Fibroblast of villous mesenchyme (primary cell): Measurements from ENCODE around the gene KCNA10. TPM values are rescaled to one million over a fixed set of nuclear protein-coding genes. Genes with fewer than 3 reads are reported as not detected.

Experiments
- DNase-seq: peaks from one replicate; pipeline ENCODE4 v3.0.0-alpha.2; 2010; ENCODE audit warnings: low read depth
- H3K4me3 ChIP-seq: 2 replicates; pipeline ENCODE4 v1.5.1; 2011; ENCODE audit warnings: low read depth, mild to moderate bottlenecking, low read length
- CTCF ChIP-seq: IDR thresholded peaks from 2 replicates; pipeline ENCODE4 v1.5.1; 2012; ENCODE audit warnings: low read depth, mild to moderate bottlenecking, low read length; ENCODE audit not compliant: insufficient read depth
- total RNA-seq: library from RNA; depleted of rRNA; stranded (reverse); fragments of >200 nt; gene quantifications from 2 replicates; pipeline ENCODE4 v1.2.3, GENCODE V29; 2012

Gene KCNA10
- total RNA-seq, 1 donor: not detected

DNA sequence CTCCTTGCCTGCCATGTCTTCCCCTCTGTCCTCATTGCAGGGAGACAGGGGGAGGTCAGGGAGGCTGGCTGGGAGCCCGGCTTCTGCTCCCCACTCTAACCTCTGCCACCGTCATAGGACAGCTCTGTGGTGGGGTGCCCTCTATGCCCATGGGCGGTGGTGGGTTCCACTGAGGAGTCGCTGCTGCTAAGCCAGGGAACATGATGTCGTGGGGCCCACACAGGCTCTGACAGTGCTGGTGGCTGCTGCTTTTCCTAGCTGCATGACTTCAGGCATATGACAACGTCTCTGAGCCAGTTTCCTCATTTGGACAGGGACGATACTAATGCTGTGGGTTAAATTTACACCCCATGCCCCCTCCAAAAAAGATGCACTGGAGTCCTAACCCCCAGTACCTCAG is 14.7 kb downstream of the KCNA10 start:
- no peak for TF ChIP-seq CTCF
- no peak for DNase-seq
- H3K4me3 ChIP-seq: no peak overlapping the region

- no peak overlapping the region for H3K4me3 ChIP-seq
- no peak for DNase-seq
- TF ChIP-seq CTCF: no peak
Observed at GRCh38 chr1:110503471-110503870, 15.5 kb downstream of the KCNA10 start.

DNA sequence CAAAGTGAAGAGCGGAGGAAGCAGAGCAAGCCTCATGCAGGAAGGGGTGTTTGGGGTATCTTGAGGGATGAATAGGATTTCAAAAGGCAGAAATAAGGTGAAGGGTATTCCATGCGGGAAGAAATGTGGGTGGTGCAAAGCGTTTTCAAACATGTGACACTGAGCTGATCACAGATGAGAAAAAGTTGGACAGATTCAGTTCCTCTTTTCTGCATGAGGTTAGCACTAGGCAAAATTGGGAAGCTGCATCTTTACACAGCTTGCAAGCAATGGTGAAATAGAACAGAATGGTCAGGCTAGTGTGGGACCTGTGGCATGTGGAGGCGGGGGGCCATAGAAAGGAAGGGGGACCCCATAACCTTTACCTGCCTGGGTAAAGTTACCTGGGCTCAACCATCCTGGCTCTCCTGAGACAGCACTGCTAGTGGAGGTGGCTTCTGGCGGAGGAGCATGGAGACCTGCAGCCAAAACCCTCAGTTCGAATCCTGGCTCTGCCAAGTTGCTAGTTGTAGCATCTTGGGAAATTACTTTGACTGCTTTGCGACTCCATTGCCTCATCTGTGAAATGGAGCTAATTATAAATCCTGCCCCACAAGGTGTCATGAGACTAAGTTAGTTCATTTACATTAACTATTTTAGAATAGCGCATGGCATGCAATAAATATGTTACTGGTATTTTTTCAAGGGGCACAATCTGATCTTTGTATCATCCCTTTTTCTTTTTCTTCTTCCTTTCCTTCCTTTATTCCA is 16.4 kb downstream of the KCNA10 start:
- no peak for DNase-seq
- H3K4me3 ChIP-seq: no peak overlapping the region
- TF ChIP-seq CTCF: no peak

DNA sequence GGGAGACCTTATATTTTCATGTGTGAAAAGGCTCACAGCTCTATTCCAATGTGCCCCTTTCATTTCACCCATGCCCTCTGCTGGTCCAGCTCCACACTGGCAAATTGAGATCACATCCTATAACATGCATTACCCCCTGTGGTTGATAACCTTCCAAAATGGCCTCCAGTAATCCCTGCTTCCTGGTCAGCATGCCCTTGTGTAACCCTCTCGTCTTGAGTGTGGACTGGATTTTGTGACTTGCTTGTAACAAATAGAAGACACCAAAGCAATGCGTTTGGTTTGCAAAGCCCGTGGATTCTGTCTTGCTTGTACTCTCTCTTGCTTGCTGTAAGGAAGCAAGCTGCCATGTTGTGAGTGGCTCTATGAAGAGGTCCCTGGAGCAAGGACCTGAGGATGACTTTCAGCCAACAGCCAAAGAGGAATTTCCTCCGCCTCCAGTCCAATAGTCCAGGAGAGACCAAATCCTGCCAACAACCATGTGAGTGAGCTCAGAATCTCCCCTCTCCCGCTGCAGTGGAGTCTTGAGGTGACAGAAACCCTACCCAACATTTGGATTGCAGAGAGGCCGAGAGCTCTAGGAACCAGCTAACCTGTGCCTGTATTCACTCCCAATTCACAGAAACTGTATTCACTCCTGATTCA is 17.4 kb downstream of the KCNA10 start:
- DNase-seq: no peak
- no peak overlapping the region for H3K4me3 ChIP-seq
- TF ChIP-seq CTCF: no peak

DNA sequence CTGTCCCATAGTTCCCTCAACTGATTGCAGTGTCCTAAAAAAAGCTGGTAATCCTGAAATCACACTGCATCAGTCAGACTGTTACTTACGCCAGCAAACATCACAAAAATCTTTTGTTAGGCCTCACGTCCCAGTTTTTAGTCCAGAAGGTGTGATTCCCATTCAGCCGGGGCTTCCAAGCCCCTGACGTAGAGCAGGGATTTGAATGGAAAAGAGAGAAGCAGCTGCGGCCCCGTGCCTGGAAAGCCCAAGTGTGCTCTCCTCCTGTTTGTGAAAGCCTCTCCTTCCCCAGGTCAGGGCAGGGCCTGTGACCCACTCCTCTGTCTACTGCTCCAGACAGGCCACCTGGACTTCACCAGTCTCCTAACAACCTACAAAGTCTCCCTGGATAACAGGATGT is 20.7 kb downstream of the KCNA10 start:
- no peak for DNase-seq
- no peak for TF ChIP-seq CTCF
- no peak overlapping the region for H3K4me3 ChIP-seq

DNA sequence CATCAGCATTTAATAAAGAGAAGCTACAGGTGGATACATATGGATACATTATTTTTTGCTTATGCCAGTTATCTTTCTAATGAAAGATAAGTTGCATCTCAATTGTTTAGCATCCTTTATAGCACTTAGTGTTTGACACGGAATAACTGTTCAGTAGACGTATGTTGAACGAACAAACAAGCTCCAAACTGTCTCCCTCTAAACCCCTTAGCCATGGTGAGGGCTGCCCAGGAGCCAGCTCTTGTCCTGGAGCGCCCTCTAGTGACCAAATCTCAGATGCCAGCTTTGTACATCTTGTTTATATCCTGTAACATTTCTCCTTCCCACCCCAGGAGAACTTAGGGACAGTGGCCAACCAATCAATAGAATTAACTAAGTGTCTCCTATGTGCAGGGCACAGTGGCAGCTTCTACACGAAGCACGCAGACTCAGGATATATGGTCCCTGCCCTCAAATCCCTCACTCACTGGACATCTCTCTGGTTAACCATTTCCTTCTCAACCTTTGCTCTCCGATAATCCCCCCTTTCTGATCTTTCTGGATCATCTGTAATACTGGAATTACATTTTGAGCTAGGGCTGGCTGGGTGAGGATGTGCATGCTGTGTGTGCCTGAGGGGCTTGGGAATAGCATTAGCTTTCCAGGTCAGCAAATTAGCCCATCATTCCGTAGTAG is 22.9 kb downstream of the KCNA10 start:
- peak; percentile 97 for TF ChIP-seq CTCF
- no peak overlapping the region for H3K4me3 ChIP-seq
- peak; percentile 82 for DNase-seq
